HG03025 (cell line): ENCODE data around the gene PPP2R2C.

ENCODE experiments used
- ATAC-seq: cut with Tn5 transposase; IDR thresholded peaks from one replicate; pipeline ENCODE4 v1.9.1; 2021; ENCODE audit warnings: mild to moderate bottlenecking, moderate library complexity; ENCODE audit not compliant: unreplicated experiment, low FRiP score

Gene PPP2R2C

GRCh38 chr4:6426571-6427438, 45.6 kb downstream of the PPP2R2C start:
- no peak for ATAC-seq

GRCh38 chr4:6425911-6426310, 46.5 kb downstream of the PPP2R2C start:
- no peak for ATAC-seq

GRCh38 chr4:6425336-6425735, 47.1 kb downstream of the PPP2R2C start:
- ATAC-seq: no peak

DNA sequence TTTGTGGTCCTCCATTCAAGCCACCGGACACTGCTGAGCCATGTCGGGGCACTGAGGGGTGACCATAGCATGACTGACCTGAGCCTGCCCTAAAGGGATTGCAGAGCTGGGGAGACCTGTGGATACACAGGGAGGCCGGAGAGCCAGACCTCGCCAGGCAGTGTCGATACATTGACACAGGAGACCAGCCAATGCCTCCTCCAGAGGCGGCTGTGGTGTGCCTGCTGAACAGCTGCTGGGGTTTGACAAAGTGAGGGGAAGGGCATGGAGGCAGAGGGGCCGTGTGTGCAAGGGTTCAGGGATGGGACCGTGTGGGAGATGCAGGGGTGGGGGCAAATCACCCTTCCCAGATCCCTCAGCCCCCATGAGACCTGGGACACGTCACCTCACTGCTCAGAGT, 48.0 kb downstream of the PPP2R2C start:
- ATAC-seq: no peak

GRCh38 chr4:6423575-6423974, 48.8 kb downstream of the PPP2R2C start:
- ATAC-seq: peak; percentile 87

DNA sequence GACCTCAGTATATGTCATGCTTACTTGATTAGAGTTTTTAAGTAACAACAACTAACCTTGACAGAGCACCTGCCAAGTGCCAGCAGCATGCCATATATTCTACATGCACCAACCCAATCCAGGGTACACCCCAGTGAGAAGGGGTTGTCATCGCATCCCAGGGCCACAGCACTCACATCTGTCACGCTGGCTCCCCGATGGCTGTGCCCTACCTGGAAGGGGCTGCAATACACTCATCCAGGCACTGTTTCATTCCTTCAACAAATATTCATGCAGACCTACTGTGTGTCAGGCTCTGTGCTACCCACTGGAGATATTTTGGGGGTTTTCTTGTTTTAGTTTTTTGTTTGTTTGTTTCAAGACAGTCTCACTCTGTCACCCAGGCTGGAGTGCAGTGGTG, 49.5 kb downstream of the PPP2R2C start:
- no peak for ATAC-seq

DNA sequence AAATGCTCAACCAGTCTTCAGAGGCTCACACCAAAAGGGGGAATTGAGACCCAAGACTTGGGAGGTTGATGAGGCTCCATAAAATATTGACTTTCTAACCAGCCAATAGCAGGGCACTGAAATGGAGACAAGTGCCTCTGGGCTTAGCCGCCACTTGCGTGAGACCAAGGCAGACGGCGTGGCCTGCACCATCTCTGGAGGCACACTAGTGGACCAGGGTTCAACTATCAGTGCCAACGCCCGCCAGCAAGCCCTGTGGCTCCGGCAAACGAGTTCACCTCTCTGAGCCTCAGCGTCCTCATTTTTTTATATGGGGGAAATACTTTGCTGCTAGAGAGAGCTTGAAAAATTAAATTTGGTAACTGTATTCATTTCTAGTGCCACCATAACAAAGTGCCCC, 50.3 kb downstream of the PPP2R2C start:
- no peak for ATAC-seq

GRCh38 chr4:6421397-6421796, 51.0 kb downstream of the PPP2R2C start:
- ATAC-seq: no peak

GRCh38 chr4:6420972-6421371, 51.4 kb downstream of the PPP2R2C start:
- no peak for ATAC-seq

GRCh38 chr4:6420036-6420435, 52.4 kb downstream of the PPP2R2C start:
- ATAC-seq: no peak

DNA sequence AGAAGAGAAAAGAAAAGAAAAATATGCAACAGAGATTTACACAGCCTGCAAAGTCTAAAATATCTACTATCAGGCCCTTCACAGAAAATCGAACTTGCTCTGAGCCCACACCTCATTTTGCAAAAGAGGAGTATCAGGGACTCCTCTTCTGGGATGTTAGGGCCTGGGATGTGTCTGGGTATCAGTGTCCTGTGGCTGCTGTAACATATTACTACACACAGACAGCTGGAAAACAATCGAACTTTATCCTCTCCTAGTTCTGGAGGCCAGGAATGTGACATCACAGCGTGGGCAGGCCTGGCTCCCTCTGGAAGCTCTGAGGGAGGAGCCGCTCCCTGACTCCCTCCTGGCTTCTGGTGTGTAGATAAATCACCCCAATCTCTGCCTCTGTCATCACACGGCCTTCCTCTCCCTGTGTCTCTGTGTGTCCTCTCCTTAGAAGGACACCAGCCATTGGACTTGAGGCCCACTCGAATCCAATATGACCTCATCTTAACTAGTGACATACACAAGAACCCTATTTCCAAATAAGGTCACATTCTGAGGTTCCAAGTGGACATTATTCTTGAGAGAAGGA, 52.9 kb downstream of the PPP2R2C start:
- no peak for ATAC-seq

DNA sequence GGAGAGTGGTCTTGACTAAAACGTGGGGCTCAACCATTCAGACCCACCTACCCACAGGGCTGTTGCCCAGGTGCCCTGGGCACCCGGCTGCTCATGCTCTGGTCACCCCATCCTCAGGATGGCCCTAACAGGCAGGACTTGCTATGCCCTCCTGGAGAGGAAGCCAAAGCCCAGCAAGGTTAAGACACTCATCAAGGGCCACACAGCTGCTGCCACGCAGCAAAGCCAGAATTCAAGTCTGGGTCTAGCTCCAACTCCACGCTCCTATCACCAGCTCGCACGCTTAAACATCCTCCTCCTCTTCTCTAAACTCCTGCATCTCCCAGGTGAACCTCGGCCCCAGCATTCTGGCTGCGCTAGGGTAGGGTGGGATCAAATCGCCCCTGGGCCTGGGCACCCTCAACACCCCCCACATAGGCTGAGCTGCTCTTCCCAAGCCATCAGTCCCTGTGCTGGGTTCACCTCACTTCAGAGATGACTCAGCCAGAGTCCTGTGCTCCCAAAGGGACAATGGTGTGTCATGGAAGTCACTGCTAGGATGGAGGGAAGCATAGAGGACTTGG, 54.1 kb downstream of the PPP2R2C start:
- no peak for ATAC-seq

GRCh38 chr4:6417516-6418050, 54.8 kb downstream of the PPP2R2C start:
- ATAC-seq: no peak

DNA sequence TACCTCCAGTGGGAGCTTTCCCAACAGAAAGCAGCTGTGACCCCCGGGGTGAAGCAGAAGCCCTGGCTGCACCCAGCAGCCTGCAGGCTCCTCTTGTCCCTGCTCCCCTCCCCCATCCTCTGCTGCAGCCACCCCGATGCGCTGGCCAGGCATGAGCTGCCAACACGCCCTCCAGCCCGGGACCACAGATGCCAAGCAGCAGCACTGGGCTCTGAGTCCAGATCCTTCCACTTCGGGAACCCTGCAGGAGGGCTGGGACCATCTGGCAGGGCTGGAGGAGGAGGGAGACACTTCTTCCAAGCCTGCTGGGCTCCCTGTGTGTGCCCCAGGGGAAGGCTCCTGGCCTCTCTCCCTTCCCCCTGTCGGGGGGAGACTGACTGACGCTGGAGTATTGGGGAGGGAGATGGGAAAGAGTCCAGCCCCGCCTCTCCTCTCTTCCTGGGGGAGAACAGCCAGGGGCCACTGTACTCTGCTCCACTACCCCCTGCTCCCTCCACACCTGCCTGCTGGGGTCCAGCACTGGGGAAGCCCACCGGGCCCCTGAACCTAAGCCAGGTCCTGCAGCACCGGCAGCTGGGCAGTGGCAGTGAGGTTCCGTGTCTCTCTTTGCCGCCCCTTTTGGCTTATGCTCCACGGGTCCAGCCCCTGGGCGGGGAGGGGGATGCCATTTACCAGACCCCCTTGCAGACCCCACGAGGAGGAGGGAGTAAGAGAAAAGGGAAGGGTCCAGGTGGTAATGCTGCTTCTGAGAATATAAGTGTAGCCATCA, 55.7 kb downstream of the PPP2R2C start:
- no peak for ATAC-seq

- no peak for ATAC-seq
Observed at GRCh38 chr4:6415031-6415705, 57.2 kb downstream of the PPP2R2C start.

GRCh38 chr4:6414578-6414977, 57.8 kb downstream of the PPP2R2C start:
- ATAC-seq: no peak

DNA sequence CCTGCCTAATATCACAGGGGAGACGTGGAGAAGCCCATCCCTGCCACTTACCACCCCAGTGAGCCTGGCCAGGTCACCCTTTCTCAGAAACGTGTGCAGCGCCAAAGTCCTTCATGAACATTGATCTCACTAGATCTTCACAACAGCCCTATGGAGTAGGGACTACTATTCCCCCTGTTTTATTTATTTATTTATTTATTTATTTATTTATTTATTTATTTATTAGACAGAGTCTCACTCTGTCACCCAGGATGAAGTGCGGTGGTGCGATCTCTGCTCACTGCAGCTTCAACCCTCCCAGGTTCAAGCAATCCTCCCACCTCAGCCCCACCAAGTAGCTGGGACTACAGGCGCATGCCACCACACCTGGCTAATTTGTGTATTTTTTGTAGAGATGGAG, 61.8 kb downstream of the PPP2R2C start:
- no peak for ATAC-seq

DNA sequence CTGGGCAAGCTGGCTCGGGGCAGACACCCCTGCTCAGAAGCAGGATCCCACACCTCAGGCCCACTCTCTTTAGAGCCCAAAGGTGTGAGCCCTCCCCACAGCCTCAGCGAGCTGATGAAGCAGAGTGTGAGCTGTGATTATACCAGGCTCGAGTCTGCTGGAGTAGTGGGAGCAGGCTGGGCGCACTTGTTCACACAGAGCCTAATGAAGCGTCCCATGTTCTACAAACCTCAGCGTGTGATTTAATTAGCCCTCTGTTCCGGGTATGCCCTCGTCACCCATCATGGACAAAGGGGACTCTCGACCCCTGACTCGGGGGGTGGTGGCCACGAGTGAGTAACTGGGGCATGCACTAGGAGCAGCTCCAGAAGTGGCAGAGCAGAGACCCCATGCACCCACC, 62.3 kb downstream of the PPP2R2C start:
- ATAC-seq: no peak

DNA sequence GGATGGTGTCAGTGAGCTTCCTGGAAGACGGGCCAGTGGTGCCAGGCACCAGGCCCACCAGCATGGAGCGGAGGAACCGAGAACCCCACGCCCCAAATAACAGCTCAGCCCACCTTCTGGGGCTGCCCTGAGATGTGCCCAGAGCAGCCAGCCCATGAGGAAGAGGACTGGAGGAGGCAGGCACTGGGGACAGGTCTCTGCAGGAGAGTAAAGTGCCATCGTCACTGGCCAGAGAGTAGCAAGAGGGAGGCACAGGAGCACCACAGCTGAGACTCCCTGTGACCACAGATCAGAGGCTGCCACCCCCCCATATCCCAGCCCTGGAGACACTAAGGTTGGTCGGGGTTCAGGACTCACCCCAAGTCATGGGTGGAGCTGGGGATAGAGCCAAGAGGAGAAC, 63.0 kb downstream of the PPP2R2C start:
- no peak for ATAC-seq

DNA sequence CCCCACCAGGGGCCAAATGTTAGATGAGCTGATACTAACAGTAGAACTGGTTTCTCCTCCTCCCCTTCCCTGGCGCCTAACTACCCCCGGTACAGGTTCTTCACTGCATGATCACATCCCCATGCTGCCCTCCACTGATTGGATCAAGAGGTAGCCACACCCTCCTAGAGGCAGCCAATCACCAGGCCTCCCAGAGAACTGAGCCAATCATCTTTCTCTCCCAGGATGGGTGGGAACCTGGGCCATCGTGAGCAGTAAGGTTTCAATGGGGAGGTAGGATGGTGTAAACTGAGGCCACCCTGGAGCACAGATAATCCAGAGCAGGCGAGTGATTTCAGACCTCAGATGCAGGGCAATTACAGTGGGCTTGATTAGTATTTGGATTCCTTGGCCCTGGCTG, 64.2 kb downstream of the PPP2R2C start:
- no peak for ATAC-seq

GRCh38 chr4:6405397-6405706, 67.1 kb downstream of the PPP2R2C start:
- no peak for ATAC-seq
